ENCODE results near the gene SNAPIN.

- TF ChIP-seq ZNF699 (CRISPR knock-in tag; IDR thresholded peaks at IDR 0.05; ENCODE audit: insufficient replicate concordance) (no peak), PBX2 (CRISPR knock-in tag; IDR thresholded peaks at IDR 0.05; ENCODE audit: low read depth) (no peak), PBX2 (tag; conservative IDR thresholded peaks at IDR 0.05; ENCODE audit: low read depth) (no peak), CEBPB (tag; IDR thresholded peaks at IDR 0.05) (no peak), SMAD1 (IDR thresholded peaks at IDR 0.05; ENCODE audit: low read depth, low read length, partially characterized antibody) (no peak), ARID3B (CRISPR knock-in tag; IDR thresholded peaks at IDR 0.05; ENCODE audit: borderline replicate concordance) (no peak), ZBTB9 (CRISPR knock-in tag; IDR thresholded peaks at IDR 0.05) (no peak), POLR2A (conservative IDR thresholded peaks at IDR 0.05) (no peak), KLF6 (CRISPR knock-in tag; IDR thresholded peaks at IDR 0.05; ENCODE audit: borderline replicate concordance) (no peak), RAD51 (IDR thresholded peaks at IDR 0.05; ENCODE audit: borderline replicate concordance, low read depth) (no peak), CTCF (IDR thresholded peaks at IDR 0.05 in 2 of 3, conservative IDR thresholded peaks at IDR 0.05 in 1 of 3; ENCODE audit: insufficient read depth in 2 of 3, low read depth in 1 of 3, low read length in 3 of 3) (no peak), TEAD1 (CRISPR knock-in tag; IDR thresholded peaks at IDR 0.05) (no peak), EP300 (IDR thresholded peaks at IDR 0.05; ENCODE audit: low read length) (no peak), DPF2 (IDR thresholded peaks at IDR 0.05) (no peak), ELK1 (CRISPR knock-in tag; IDR thresholded peaks at IDR 0.05) (no peak)
Observed at GRCh38 chr1:153646672-153647345, 11.7 kb upstream of the SNAPIN start.

Data from K562 (cell line).